GM23338 (cell line): ENCODE data around the gene TMEM145.

Experiments
- CREB1 ChIP-seq: fragments of 250-450 bp; sonication (Bioruptor Pico); IDR thresholded peaks from 2 replicates; pipeline ENCODE4 v1.5.0; 2020; ENCODE audit warnings: low read depth, mild to moderate bottlenecking, moderate library complexity
- CTCF ChIP-seq, 2 experiments: fragments of 200-600 bp in 1 of 2; sonication (generic) in 1 of 2; conservative IDR thresholded peaks; 2 replicates each; pipeline versions ENCODE4 v1.5.1 to v1.6.1; 2016 to 2017; ENCODE audit warnings: antibody characterized with exemption in 2 of 2, low read depth in 2 of 2, mild to moderate bottlenecking in 2 of 2, moderate library complexity in 1 of 2
- EZH2 ChIP-seq: fragments of 200-600 bp; sonication (generic); IDR thresholded peaks from one replicate; pipeline ENCODE4 v1.8.0; 2017; ENCODE audit warnings: antibody characterized with exemption, mild to moderate bottlenecking, low read depth; ENCODE audit not compliant: unreplicated experiment
- EZH2phosphoT487 ChIP-seq: fragments of 200-600 bp; sonication (generic); IDR thresholded peaks from one replicate; pipeline ENCODE4 v1.8.1; 2018; ENCODE audit warnings: antibody characterized with exemption; ENCODE audit not compliant: unreplicated experiment
- JUNB ChIP-seq: IDR thresholded peaks from one replicate; pipeline ENCODE4 v1.6.1; 2016; ENCODE audit warnings: antibody characterized with exemption; ENCODE audit not compliant: unreplicated experiment
- NANOG ChIP-seq: IDR thresholded peaks from 2 replicates; pipeline ENCODE4 v1.6.1; 2016; ENCODE audit warnings: antibody characterized with exemption, borderline replicate concordance
- POLR2AphosphoS5 ChIP-seq: IDR thresholded peaks from 2 replicates; pipeline ENCODE4 v1.6.1; 2016; ENCODE audit warnings: antibody characterized with exemption, low read depth
- REST ChIP-seq: IDR thresholded peaks from one replicate; pipeline ENCODE4 v1.6.1; 2018; ENCODE audit warnings: antibody characterized with exemption; ENCODE audit not compliant: unreplicated experiment
- STAT1 ChIP-seq: IDR thresholded peaks from one replicate; pipeline ENCODE4 v1.6.1; 2016; ENCODE audit warnings: antibody characterized with exemption; ENCODE audit not compliant: unreplicated experiment
- ZNF331 ChIP-seq: fragments of 250-450 bp; sonication (Bioruptor Pico); IDR thresholded peaks from 2 replicates; pipeline ENCODE4 v1.5.0; 2020; ENCODE audit warnings: low read depth, mild to moderate bottlenecking, moderate library complexity
- ZNF462 ChIP-seq: fragments of 250-450 bp; sonication (Bioruptor Pico); IDR thresholded peaks from 2 replicates; pipeline ENCODE4 v1.5.0; 2020; ENCODE audit warnings: mild to moderate bottlenecking, moderate library complexity
- TF ChIP-seq, protein P1 (sequence below): IDR thresholded peaks from 2 replicates; pipeline ENCODE4 v1.6.1; 2016; ENCODE audit warnings: antibody characterized with exemption

DNA sequence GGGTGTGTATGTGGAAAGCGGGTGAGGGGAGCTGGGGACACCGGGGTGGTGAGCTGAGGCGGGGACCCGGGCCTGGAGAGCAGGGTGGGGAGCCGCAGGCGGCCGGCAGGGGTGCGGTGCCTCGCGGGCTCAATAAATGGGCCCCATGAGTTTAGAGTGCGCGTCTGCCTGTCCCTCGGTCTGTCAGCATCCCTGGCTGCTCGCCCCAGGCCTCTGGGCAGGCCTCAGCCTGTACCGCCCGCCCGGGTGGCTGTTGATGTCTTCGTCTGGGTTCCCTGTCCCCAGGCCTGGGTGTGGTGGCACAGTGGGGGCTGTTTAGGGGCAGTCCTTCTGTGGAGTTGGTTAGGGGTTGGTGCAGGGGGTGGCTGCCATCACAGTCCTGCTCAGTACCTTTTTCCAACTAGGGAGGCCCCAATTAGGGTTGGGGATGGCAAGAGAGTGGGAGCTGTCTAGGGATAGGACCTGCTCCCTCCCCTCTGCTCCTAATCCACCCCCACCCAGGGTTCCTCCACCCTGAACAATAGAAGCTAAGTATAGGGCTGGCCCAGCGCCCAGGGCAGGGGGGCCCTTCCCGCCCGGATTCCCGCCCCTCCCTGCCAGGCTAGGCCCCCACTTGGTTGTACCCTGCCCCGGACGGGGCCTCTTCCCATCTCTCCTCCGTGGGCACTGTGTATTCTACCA is 31.8 kb upstream of the TMEM145 start:
- no peak for TF ChIP-seq CTCF (conservative IDR thresholded peaks at IDR 0.05; ENCODE audit: low read depth in 2 of 2)
- no peak for TF ChIP-seq POLR2AphosphoS5
- TF ChIP-seq, protein P1, sequence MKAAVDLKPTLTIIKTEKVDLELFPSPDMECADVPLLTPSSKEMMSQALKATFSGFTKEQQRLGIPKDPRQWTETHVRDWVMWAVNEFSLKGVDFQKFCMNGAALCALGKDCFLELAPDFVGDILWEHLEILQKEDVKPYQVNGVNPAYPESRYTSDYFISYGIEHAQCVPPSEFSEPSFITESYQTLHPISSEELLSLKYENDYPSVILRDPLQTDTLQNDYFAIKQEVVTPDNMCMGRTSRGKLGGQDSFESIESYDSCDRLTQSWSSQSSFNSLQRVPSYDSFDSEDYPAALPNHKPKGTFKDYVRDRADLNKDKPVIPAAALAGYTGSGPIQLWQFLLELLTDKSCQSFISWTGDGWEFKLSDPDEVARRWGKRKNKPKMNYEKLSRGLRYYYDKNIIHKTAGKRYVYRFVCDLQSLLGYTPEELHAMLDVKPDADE = no peak
- TF ChIP-seq EZH2 = no peak
- no peak for TF ChIP-seq ZNF331 (CRISPR knock-in tag)
- no peak for TF ChIP-seq REST
- TF ChIP-seq CREB1 (CRISPR knock-in tag) = no peak
- no peak for TF ChIP-seq EZH2phosphoT487
- TF ChIP-seq STAT1 = no peak
- TF ChIP-seq JUNB = no peak
- TF ChIP-seq NANOG = no peak
- TF ChIP-seq ZNF462 (CRISPR knock-in tag) = no peak
